Measurements from ENCODE around the gene ZNF138.
"Not testable (repeated sequence)": the region's sequence is repeated elsewhere in the genome, so short reads cannot be mapped to it uniquely, and the experiment has no call there.

ZNF138 gene

DNA sequence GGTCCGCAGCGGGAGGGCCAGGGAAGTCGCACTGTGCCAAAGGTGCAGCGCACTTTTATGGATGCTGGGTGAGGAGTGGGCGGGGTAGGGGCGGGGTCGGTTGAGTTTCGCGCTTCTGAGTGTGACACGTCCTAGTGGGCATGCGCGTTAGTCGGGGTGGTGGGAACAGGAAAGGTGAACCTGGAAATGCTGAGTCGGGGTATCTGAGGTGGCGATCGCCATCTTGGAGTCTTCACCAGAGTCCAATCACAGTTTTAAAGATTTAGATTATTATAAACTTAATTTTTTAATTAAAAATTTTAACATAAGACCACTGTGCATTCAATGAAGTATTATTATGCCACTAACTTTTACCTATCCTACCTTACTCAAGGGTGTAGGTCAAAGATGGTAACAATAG, 45.7 kb downstream of the ZNF138 start:
- DNase-seq: no peak

DNA sequence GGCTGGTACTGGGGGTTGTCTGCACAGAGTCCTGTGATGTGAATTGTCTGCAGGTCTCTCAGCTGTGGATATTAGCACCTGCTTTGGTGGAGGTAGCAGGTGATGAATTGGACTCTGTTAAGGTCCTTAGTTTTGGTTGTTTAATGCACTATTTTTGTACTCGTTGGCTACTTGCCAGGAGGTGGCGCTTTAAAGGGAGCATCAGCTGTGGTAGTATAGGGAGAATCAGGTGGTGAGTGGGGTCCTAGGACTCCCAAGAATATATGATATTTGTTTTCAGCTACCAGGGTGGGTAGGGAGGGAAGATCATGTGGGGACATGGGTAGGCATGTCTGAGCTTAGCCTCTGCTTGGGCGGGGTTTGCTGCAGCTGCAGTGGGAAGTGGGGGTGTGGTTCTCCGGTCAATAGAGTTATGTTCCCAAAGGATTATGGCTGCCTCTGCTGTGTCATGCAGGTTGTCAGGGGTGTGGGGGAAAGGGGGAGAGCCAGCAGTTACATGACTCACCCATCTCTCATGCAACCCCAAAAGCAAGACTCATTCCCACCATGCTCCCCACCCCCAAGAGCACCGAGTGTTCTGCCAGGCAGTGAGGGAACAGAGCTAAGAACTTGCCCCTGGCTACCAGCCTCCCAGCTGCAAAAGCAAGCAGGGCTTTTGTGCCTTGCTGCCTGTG, 55.2 kb downstream of the ZNF138 start:
- DNase-seq: no peak

DNA sequence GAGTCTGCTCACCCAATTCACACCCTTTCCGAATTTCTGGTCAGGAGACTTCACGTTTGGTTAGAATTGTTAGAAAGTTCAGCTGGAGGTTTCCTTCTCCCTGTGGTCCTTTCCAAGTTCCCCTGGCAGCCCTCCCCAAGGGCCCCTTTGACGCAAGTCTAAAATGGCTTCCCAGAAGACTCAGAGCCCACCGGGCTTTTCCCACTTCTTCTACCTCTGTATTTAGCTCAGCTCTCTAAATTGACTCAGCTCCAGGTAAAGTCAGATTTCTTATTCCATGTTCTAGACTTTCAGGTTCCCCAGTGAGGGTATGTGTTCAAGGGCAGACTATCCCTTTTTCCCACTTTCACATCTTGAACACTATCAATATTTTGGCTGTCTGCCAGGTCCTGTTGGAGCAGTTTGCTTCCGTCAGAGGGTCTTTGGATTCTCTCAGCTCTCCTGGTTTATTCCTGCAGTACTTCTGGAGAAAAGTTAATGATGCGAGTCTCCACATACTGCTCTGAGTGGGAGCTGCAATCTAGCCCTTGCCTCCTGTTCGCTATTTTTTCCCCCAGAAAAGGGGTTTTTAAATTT, 55.8 kb downstream of the ZNF138 start:
- no peak for DNase-seq

DNA sequence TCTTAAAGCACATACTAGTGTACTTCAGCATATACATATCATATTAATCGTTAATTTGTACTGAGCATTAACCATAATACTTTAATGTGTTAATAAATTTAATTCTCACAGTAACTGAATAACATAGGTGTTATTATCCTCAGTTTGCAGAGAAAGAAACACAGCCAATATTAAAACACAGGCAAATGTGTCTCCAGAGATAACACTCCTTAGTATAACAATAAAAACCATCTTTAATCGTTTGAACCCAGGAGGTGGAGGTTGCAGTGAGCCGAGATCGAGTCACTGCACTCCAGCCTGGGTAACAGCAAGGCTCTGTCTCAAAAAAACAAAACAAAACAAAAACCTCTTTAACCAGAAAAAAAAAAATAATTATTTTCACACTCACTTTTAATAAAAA, 59.5 kb downstream of the ZNF138 start:
- no peak for DNase-seq

DNA sequence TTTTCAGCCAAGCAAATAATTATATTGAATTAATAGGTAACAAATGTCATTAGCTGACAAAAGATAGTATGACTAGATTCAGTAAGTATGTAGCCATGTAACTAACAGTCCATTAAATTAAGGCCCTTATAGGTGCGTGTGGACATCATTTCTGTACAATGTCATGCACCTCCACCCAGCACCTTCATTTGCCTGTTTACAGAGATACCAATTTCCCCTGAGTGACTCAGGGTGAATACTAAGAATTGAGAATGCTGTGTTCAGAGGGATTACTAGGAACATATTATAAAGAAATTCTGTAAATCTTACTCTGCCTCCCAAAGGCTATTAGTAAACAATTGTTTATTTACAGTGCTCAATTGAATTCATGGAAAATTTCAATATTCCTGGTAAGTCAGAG, 60.7 kb downstream of the ZNF138 start:
- DNase-seq: no peak

DNA sequence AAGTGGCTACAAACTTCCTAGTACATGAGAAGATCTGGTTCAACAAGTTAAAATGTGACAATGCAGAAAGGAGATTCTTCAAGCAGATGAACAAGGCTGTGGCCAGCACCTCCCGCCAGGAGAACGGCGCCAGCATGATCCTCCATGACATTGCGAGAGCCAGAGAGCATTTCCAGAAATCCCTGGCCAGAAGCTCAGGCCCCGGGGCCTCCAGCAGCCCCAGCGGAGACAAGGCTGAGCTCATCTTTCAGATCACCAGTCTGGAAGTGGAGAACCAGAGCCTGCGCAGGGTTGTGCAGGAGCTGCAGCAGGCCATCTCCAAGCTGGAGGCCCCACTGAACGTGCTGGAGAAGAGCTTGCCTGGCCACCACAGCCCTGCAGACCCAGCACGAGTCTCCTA, 68.8 kb downstream of the ZNF138 start:
- DNase-seq: no peak

DNA sequence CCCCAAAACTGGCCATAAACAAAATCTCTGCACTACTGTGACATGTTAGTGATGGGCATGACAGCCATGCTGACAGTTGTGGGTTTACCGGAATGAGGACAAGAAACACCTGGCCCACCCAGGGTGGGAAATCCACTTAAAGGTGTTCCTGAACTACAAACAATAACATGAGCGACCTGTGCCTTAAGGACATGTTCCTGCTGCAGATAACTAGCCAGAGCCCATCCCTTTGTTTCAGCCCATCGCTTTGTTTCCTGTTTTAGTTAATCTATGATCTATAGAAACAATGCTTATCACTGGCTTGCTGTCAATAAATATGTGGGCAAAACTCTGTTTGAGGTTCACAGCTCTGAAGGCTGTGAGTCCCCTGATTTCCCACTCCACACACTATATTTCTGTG, 69.3 kb downstream of the ZNF138 start:
- DNase-seq: not testable (repeated sequence)

DNA sequence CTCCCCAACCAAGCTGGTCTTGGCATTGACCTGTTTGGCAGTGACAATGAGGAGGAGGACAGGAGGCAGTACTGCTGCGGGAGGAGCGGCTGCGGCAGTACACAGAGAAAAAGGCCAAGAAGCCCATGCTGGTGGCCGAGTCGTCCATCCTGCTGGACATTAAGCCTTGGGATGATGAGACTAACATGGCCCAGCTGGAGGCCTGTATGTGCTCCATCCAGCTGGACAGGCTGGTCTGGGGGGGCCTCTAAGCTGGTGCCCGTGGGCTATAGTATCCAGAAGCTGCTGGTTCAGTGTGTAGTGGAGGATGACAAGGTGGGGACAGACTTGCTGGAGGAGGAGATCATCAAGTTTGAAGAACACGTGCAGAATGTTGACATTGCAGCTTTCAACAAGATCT, 69.7 kb downstream of the ZNF138 start:
- no peak for DNase-seq

DNA sequence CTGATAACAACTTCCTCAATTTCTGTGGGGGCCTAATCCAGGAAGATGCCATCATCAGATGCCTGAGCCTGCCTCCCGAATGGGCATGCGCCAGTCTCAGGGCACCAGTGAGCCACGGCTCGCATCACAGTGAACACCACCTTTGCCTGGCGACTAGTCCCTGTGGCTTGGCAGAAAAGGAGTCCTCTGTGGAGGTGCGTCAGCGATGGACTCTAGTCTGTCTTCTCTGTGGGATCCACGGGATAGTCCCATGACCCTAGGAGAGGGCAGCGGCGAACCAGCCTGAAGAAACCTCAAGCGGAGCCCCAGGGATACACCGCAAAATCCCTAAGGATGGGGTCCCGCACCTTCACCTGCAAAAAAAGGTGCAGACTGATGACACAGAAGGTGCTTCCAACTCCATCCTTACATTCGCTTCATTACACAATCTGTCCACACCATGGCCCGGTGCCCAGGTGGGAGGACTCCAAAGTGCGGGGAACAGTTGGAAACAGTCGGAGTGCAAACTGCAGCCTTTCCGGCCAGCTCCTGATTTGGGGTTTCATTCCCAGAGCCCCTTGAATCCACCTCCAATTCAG, 73.7 kb downstream of the ZNF138 start:
- no peak for DNase-seq

DNA sequence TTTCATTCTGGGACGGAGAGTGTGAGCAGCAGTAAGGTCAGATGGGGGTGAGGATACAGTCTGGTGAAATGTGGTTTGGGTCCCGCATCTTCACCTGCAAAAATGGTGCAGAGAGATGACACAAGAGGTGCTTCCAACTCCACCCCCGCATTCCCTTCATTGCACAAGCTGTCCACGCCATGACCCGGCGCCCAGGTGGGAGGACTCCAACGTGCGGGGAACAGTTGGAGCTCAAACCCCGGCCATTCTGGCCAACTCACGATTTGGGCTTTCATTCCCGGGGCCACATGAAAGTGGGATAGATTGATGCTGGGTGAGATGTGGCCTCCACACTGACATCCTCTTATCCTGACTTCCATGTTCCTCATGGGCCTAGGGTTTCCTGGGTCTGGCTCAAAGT, 74.3 kb downstream of the ZNF138 start:
- no peak for DNase-seq

DNA sequence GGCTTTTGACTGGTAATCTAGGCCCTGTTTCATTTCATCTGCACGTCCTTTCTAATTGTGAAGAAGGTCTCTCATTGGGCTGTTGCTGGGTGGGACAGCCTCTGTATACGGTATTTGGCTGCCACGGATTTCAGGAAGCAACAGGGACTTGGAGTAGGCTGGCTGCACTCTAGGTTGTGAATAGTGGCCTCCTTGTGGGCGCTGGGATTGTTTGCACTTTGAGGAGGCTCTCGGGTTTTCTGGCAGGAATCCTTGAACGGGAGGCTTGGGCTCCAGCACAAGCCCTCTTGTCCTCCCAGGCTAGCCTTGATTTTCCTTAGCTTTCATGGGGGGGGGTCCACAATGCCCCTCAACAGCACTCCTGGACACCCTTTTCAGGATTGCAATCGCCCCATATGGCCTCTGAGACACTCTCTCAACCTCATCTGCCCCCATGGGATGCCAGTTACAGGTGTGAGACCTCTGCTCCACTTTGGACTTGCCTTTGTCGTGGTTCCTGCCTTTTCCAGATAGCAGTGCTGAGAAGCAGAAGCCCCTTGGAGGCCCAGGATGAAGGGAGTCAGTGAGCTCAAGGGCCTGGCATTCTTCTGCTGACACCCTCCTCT, 75.0 kb downstream of the ZNF138 start:
- no peak for DNase-seq

DNA sequence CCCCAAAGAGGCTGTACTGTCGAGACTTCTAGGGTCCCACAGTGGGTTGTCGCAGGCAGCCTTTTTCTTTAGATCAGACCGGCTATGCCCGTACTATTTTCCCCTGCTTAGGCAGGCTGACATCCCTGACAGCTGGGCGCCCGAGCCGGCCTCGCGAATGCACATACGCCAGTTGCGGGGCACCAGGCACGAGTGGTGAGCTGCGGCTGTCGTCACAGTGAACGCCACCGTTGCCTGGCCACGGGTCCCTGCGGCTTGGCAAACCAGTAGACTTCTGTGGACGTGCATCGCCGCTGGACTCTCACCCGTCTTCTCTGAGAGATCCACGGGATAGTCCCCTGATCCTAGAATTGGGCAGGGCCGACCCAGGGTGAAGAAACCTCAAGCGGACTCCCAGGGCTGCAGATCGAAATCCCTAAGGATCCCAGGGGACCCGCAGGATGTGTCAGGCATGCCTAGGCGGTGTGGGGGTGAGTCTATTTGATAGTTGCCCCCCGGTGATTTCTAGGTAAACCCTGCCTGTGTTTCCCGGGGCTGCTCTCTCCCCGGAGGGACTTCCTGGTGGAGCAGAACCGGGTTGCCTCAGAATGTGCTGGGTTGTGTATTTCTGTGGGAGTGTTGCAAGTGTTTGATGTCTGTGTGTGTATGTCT, 75.8 kb downstream of the ZNF138 start:
- no peak for DNase-seq

DNA sequence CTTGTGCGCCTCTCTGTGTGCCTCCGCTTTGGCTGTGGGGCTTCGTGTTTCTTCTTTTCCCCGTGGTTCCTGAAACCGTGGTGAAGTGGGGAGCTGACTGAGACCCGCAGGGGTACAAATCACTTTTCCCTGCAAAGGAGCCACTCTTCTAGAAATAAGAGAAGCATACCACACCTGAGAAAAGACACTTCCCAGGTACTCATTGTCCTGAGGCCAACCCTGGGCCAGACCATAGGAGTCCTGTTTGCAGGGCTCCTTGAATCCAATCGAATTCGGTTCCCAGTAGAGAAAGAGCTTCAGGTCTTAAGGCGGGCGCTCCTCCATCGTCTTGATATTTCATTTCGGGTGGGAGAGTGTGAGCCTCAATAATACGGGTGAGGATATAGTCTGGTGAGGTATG, 76.4 kb downstream of the ZNF138 start:
- no peak for DNase-seq

DNA sequence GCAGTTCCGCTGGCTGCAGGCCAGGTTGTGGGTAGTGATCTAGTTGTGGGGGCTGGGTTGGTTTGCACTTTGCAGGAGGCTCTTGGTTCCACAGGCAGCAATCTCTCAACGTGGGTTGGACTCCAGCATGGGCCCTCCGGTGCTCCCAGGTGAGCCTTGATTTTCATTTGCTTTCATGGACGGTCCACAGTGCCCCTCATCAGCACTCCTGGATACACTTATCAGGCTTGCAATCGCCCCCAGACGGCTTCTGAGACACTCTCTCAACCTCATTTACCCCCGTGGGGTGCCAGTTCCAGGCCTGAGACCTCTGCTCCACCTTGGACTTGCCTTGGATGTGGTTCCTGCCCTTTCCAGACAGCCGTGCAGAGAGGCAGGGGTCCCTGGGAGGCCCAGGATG, 77.5 kb downstream of the ZNF138 start:
- no peak for DNase-seq

DNA sequence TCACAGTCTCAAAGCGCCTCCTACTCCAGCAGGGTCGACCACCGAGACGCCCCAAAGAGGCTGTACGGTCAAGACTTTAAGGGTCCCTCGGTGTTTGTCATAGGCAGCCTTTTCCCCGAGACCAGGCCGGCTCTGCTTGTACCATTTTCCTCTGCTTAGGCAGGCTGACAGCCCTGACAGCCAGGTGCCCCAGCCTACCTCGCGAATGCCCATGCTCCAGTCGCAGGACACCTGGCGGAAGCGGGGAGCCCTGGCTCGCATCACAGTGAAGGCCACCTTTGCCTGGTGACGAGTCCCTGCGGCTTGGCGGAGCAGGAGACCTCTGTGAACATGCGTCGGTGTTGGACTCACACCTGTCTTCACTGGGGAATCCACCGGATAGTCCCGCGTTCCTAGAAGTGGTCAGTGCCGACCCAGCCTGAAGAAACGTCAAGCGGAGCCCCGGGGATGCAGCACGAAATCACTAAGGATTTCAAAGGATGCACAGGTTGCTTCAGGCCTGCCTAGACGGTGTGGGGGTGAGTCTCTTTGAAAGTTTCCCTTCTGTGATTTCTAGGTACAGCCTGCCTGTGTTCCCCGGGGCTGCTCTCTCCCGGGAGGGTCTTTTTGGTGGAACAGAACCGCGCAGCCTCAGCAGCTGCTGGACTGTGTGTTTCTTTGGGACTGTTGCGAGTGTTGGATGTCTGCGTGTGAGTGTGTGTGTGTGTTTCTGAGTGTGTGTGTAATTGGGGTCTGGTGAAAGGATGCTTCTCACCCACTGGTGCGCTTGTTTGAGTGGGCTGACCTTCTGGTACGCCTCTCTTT, 78.3 kb downstream of the ZNF138 start:
- no peak for DNase-seq

DNA sequence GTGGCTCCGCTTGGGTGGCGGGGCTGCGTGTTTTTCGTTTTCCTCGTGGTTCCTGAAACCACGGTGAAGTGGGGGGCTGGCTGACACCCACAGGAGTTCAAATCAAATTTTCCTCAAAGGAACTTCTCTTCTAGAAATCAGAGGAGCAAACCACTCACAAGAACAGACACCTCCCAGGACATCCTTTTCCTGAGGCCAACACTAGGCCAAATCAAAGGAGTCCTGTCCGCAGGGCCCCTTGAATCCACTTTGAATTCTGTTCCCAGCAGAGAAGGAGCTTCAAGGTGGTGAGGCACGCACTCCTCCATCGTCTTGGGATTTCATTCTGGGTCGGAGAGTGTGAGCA, 78.9 kb downstream of the ZNF138 start:
- no peak for DNase-seq

DNA sequence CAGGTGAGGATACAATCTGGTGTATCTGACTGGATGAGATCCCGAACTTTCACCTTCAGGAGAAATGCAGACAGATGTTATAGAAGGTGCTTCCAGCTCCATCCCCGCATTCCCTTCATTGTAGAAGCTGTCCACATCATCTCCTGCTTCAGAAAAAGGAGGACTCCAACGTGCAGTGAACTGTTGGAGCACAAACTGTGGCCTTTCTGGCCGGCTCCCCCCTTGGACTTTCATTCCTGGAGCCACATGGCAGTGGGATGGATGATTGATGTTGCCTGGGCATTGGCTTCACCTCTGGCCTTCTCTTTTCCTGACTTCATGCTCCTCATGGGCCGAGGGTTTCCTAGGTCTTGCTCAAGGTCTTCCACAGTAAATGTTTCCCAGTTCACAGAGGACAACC, 79.3 kb downstream of the ZNF138 start:
- DNase-seq: no peak

DNA sequence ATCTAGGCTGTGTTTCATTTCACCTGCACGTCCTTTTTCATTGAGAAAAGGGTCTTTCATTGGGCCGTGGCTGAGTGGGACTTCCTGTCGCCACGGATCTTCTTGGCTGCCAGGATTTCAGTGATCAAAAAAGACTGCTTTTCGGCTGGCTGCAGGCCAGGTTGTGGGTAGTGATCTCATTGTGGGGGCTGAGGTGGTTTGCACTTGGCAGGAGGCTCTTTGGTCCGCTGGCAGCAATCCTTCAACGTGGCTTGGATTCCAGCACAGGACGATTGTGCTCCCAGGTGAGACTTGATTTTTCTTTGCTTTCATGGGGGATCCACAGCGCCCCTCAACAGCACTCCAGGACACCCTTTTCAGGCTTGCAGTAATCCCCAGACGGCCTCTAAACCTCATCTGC, 79.9 kb downstream of the ZNF138 start:
- no peak for DNase-seq

DNA sequence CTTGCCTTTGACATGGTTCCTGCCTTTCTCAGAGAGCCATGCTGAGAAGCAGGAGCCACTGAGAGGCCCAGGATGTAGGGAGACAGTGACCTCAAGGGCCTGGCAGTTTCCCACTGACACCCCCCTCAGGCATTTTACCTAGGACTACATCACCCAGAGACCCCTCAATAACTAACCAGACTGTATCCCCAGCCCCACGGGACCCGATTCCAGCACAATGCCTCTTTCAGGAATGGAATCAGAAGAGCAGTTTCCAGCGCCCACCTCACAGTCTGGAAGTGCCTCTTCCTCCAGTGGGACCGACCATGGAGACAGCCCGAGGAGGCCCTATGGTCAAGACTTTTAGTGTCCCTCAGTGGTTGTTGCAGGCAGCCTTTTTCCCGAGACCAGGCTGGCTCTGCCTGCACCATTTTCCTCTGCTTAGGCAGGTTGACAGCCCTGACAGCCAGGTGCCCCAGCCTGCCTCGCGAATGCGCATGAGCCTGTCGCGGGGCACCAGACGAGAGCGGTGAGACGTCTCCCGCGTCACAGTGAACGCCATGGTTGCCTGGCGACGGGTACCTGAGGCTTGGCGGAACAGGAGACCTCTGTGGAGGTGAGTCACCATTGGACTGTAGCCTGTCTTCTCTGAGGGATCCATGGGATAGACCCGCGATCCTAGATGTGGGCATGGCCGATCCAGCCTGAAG, 80.5 kb downstream of the ZNF138 start:
- DNase-seq: no peak

DNA sequence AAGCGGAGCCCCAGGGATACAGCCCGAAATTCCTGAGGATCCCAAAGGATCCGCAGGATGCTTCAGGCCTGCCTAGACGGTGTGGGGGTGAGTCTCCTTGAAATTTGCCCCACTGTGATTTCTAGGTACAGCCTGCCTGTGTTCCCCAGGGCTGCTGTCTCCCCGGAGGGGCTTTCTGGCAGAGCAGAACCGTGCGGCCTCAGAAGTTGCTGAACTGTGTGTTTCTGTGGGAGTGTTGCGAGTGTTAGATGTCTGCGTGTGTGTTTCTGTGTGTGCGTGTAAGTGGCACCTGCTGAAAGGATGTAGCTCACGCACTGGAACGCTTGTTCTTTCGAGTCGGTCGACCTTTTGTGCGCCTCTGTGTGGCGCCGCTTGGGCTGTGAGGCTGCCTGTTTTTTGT, 81.0 kb downstream of the ZNF138 start:
- DNase-seq: no peak

DNA sequence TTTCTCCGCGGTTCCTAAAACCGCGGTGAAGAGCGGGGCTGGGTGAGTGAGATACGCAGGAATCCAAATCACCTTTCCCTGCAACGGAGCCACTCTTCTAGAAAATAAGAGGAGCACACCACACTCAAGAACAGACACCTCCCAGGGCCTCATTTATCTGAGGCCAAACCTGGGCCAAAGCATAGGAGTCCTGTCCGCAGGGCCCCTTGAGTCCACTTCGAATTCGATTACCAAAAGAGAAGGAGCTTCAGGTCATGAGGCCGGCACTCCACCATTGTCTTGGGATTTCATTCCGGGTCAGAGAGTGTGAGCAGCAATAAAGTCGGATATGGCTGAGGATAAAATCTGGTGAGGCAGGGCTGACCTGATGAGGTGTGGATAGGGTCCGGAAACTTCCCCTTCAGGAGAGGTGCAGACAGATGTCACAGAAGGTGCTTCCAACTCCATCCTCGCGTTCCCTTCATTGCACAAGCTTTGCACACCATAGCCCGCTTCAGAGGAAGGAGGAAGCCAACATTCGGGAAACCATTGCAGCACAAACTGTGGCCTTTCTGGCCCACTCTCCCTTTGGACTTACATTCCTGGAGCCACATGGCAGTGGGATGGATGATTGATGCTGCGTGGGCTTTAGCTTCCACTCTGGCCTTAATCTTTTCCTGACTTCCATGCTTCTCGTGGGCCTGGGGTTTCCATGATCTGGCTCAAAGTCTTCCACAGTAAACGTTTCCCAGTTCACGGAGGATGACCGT, 81.6 kb downstream of the ZNF138 start:
- no peak for DNase-seq
